Duodenal mucosa (tissue), 2 donors: ENCODE data around the gene ATP9A.

Experiments used
- H3K27ac ChIP-seq: one replicate; pipeline ENCODE4 v1.7.0; 2013; ENCODE audit warnings: low read depth, low read length
- H3K27me3 ChIP-seq, 2 donors: one replicate each; pipeline ENCODE4 v1.7.0; 2013; ENCODE audit warnings: low read length in 2 of 2, control low read depth in 1 of 2; ENCODE audit not compliant: insufficient read depth in 2 of 2, control insufficient read depth in 1 of 2
- H3K36me3 ChIP-seq, 2 donors: one replicate each; pipeline ENCODE4 v1.7.0; 2013; ENCODE audit warnings: low read length in 2 of 2, control low read depth in 1 of 2; ENCODE audit not compliant: insufficient read depth in 2 of 2, control insufficient read depth in 1 of 2
- H3K4me1 ChIP-seq, 2 donors: one replicate each; pipeline ENCODE4 v1.7.0; 2013; ENCODE audit warnings: low read length in 2 of 2, control low read depth in 1 of 2; ENCODE audit not compliant: insufficient read depth in 2 of 2, control insufficient read depth in 1 of 2
- H3K4me3 ChIP-seq, 2 donors: one replicate each; pipeline ENCODE4 v1.7.0; 2013; ENCODE audit warnings: low read length in 2 of 2, low read depth in 1 of 2
- H3K9ac ChIP-seq, 2 donors: one replicate each; pipeline ENCODE4 v1.7.0; 2013; ENCODE audit warnings: low read length in 2 of 2, low read depth in 1 of 2
- H3K9me3 ChIP-seq, 2 donors: one replicate each; pipeline ENCODE4 v1.7.0; 2013; ENCODE audit warnings: low read length in 2 of 2, control low read depth in 1 of 2; ENCODE audit not compliant: control insufficient read depth in 1 of 2

Gene ATP9A

GRCh38 chr20:51563174-51563485 lies 205.1 kb downstream of the ATP9A start:
- no peaks in the 10 kb centered on the region for H3K36me3 ChIP-seq
- peak overlapping the region in 1 of 2 donors; percentile 74 for H3K4me3 ChIP-seq
- peak overlapping the region in 1 of 2 donors; percentile 24 for H3K9ac ChIP-seq
- peaks cover 42 to 44% of the 10 kb centered on the region in 2 donors for H3K27me3 ChIP-seq
- H3K4me1 ChIP-seq: peaks cover 34 to 46% of the 10 kb centered on the region in 2 donors
- no peaks in the 10 kb centered on the region for H3K9me3 ChIP-seq
- peak overlapping the region; percentile 52 for H3K27ac ChIP-seq

GRCh38 chr20:51562332-51563173 lies 205.6 kb downstream of the ATP9A start:
- Histone ChIP-seq H3K27me3 (peaks cover 42 to 44% of the 10 kb centered on the region in 2 donors), H3K4me3 (peak overlapping the region; percentile 71 to 74), H3K36me3 (no peaks in the 10 kb centered on the region), H3K4me1 (peaks cover 34 to 46% of the 10 kb centered on the region in 2 donors), H3K9me3 (no peaks in the 10 kb centered on the region), H3K9ac (peak overlapping the region; percentile 60 to 72), H3K27ac (peak overlapping the region; percentile 87)

DNA sequence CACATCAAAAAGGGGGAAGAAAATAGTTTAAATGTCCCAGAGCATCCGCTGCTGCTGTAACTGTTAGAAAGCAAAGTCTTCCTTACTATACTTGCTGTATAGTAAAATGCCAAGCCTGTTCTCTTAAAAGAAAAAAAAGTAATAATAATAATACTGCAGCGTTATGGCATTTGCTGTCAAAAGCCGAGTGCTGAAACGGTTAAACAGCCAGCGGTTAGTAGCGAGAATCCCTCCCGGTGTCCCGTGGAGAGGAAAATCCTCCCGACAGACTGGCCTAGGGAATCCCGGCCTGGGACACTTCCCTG lies 206.2 kb downstream of the ATP9A start:
- peak overlapping the region; percentile 60 to 72 for H3K9ac ChIP-seq
- peak overlapping the region; percentile 87 for H3K27ac ChIP-seq
- H3K27me3 ChIP-seq: peaks cover 44 to 47% of the 10 kb centered on the region in 2 donors
- no peaks in the 10 kb centered on the region for H3K9me3 ChIP-seq
- peak overlapping the region; percentile 71 to 74 for H3K4me3 ChIP-seq
- H3K36me3 ChIP-seq: no peaks in the 10 kb centered on the region
- peaks cover 34 to 46% of the 10 kb centered on the region in 2 donors for H3K4me1 ChIP-seq

- Histone ChIP-seq H3K9ac (peak overlapping the region; percentile 25 to 37), H3K4me3 (peak overlapping the region; percentile 26 to 44), H3K27me3 (peaks cover 44% of the 10 kb centered on the region in 2 donors), H3K36me3 (no peaks in the 10 kb centered on the region), H3K27ac (no peak overlapping the region), H3K9me3 (no peaks in the 10 kb centered on the region), H3K4me1 (peaks cover 30 to 43% of the 10 kb centered on the region in 2 donors)
These were observed 207.5 kb downstream of the ATP9A start for GRCh38 chr20:51560550-51561307.

DNA sequence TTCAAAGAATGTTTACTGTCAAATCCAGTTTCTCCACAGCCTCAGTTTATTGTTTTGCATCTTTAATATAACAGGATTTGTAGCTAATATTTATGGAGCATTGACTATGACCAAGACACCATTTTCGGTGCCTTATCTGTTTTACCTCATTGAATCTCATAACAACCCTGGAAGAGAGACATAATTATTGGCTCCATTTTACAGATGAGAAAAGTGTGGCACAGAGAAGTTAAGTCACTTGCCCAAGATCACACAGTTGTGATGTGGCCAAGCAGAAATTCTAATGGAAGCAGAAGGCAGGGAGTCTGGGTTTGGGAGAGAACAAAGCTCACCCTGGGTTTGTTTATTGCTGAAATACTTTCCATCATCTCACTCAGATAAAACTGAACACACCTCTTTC lies 208.1 kb downstream of the ATP9A start:
- Histone ChIP-seq H3K9me3 (no peaks in the 10 kb centered on the region), H3K27me3 (peaks cover 41 to 44% of the 10 kb centered on the region in 2 donors), H3K4me3 (no peak overlapping the region), H3K9ac (no peak overlapping the region), H3K27ac (no peak overlapping the region), H3K36me3 (no peaks in the 10 kb centered on the region), H3K4me1 (peaks cover 30 to 39% of the 10 kb centered on the region in 2 donors)

GRCh38 chr20:51554538-51555165 lies 213.5 kb downstream of the ATP9A start:
- Histone ChIP-seq H3K27ac (no peak overlapping the region), H3K9me3 (no peaks in the 10 kb centered on the region), H3K4me1 (no peaks in the 10 kb centered on the region), H3K36me3 (no peaks in the 10 kb centered on the region), H3K4me3 (no peak overlapping the region), H3K27me3 (peaks cover 6 to 13% of the 10 kb centered on the region in 2 donors), H3K9ac (no peak overlapping the region)

DNA sequence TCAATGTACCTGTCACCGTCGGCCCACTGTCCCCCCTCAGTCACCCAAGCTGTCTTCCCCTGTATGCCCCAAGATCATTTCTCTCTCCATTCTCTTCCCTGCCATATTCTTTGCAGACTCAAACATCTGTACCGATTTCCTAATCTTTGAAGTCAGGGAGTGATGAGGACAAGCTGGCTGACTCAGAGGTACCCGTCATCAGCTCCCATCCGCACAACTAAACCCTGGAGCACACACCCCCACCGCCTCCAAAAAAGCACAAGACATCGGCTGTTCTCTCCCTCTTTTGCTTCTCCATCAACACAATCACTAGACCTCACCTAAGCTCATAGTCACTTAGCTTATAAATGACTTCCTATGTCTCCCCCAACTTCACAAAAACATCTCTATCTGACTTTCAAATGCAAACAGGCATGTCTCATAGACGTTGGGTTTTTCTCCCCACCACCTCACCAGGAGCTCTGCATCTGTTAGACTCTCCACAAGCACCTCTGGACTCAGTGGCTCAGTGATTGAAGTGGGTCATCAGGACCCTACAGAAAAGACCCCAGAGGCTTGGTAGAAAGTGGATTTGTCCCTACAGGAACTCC lies 214.2 kb downstream of the ATP9A start:
- Histone ChIP-seq H3K4me3 (no peak overlapping the region), H3K27ac (no peak overlapping the region), H3K9me3 (no peaks in the 10 kb centered on the region)

GRCh38 chr20:51551186-51551585 lies 217.0 kb downstream of the ATP9A start:
- Histone ChIP-seq H3K4me1 (no peaks in the 10 kb centered on the region), H3K9ac (no peak overlapping the region), H3K4me3 (no peak overlapping the region), H3K9me3 (no peaks in the 10 kb centered on the region), H3K27me3 (no peaks in the 10 kb centered on the region), H3K27ac (no peak overlapping the region), H3K36me3 (no peaks in the 10 kb centered on the region)

More for the DNA sequence above, 214.2 kb downstream of the ATP9A start:
- Histone ChIP-seq H3K36me3 (no peaks in the 10 kb centered on the region), H3K4me1 (no peaks in the 10 kb centered on the region), H3K27me3 (peaks cover 0 to 8% of the 10 kb centered on the region in 2 donors), H3K9ac (no peak overlapping the region)

DNA sequence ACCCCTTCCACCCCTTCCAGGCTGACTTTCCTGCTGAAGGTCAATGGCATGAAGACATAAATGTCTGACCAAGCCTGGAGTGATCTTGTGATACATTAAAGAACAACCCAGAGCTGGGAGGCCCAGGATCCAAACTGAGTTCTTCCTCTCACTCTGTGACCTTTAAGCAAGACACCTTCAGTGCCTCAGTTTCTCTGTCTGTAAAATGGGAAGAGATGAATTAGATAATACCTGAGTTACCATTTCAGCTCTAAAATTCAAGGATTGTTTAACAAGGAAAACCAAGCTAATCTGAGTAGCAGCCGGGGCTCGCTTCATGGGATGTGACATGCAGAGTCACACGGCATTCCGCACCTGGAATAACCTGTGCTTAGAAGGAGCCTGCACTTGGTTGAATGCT lies 218.7 kb downstream of the ATP9A start:
- no peaks in the 10 kb centered on the region for H3K27me3 ChIP-seq
- no peak overlapping the region for H3K9ac ChIP-seq
- H3K36me3 ChIP-seq: no peaks in the 10 kb centered on the region
- no peaks in the 10 kb centered on the region for H3K9me3 ChIP-seq
- no peaks in the 10 kb centered on the region for H3K4me1 ChIP-seq
- H3K27ac ChIP-seq: no peak overlapping the region
- no peak overlapping the region for H3K4me3 ChIP-seq

GRCh38 chr20:51547951-51548350 lies 220.2 kb downstream of the ATP9A start:
- H3K9ac ChIP-seq: no peak overlapping the region
- no peaks in the 10 kb centered on the region for H3K27me3 ChIP-seq
- no peak overlapping the region for H3K4me3 ChIP-seq
- H3K27ac ChIP-seq: no peak overlapping the region
- no peaks in the 10 kb centered on the region for H3K36me3 ChIP-seq
- peaks cover 3 to 5% of the 10 kb centered on the region in 2 donors for H3K4me1 ChIP-seq
- no peaks in the 10 kb centered on the region for H3K9me3 ChIP-seq
